ENCODE measurements around the gene U2SURP.

Gene U2SURP

GRCh38 chr3:142982038-142982773 is 19.2 kb upstream of the U2SURP start:
- TF ChIP-seq, protein P1, sequence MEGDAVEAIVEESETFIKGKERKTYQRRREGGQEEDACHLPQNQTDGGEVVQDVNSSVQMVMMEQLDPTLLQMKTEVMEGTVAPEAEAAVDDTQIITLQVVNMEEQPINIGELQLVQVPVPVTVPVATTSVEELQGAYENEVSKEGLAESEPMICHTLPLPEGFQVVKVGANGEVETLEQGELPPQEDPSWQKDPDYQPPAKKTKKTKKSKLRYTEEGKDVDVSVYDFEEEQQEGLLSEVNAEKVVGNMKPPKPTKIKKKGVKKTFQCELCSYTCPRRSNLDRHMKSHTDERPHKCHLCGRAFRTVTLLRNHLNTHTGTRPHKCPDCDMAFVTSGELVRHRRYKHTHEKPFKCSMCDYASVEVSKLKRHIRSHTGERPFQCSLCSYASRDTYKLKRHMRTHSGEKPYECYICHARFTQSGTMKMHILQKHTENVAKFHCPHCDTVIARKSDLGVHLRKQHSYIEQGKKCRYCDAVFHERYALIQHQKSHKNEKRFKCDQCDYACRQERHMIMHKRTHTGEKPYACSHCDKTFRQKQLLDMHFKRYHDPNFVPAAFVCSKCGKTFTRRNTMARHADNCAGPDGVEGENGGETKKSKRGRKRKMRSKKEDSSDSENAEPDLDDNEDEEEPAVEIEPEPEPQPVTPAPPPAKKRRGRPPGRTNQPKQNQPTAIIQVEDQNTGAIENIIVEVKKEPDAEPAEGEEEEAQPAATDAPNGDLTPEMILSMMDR (IDR thresholded peaks at IDR 0.05) = no peak

DNA sequence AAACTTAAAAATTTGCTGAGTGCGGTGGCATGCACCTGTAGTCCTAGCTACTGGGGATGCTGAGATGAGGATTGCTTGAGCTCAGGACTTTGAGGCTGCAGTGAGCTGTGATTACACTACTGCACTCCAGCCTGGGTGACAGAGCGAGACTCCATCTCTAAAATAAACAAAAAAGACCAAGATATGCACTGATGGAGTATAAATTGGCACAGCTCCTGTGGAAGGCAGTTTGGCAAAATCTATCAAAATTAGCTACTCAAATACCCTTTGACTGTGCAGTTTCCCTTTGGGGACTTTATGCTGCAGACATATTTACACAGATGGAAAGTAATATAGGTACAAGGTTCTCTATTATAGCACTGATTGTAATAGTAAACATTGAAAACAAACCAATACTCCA is 18.1 kb upstream of the U2SURP start:
- TF ChIP-seq, protein P1 (IDR thresholded peaks at IDR 0.05) = no peak

GRCh38 chr3:142984255-142984654 is 17.1 kb upstream of the U2SURP start:
- TF ChIP-seq, protein P1 (IDR thresholded peaks at IDR 0.05) = no peak

DNA sequence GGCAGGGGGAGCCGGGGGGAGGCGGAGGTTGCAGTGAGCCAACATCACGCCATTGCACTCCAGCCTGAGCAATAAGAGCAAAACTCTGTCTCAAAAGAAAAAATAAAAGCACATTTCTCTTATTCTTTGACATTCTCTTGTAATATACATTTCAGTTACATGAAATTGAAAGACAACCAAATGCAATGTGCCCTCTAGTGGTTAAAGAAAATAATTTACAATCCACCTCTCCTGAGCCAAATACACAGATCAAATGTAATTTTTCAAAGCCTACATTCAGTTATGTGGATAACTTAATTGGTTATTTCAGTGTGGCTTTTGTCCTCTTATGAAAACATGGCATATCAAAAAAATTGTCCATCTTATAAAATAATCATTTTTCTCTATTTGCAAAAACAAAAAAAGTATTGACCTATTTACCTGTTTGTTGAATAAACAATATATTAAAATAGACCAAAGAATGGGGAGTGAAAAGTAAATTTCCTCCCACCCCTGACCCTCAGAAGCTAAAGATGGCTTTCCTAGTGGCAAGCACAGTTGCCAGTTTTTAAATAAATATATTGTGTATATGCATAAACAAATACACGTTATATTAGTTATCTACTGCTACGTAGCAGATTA is 14.2 kb upstream of the U2SURP start:
- TF ChIP-seq, protein P1 (IDR thresholded peaks at IDR 0.05) = peak; percentile 70

DNA sequence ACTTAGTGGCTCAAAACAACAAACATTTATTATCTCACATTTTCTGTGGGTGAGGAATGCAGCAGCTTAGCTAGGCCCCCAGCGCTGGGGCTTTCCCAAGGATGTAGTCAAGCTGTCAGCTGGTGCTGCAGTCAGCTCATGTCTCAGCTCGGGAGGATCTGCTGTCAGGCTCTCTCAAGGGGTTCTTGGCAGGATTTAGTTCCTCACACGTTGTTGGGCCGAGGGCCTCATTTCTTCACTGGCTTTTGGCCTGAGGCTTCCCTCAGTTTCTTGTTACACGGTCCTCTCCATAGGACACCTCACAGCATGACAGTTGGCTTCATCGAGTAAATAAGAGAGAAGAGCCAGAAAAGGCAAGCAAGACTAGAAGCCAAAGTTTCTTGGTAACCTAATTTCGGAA is 13.7 kb upstream of the U2SURP start:
- TF ChIP-seq, protein P1 (IDR thresholded peaks at IDR 0.05) = no peak

DNA sequence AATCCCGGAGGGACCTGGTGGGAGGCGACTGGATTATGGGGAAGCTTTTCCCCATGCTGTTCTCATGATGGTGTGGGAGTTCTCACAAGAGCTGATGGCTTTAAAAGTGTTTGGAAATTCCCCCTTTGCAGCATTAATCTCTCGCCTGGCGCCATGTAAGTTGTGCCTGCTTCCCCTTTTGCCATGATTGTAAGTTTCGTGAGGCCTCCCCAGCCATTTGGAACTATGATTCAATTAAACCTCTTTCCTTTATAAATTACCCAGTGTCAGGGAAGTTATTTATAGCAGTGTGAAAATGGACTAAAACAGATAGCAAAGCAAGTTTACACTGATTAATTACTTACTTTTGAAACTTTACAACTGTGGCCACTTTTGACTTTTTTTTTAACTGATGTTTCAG is 10.6 kb upstream of the U2SURP start:
- TF ChIP-seq, protein P1 (IDR thresholded peaks at IDR 0.05) = no peak

DNA sequence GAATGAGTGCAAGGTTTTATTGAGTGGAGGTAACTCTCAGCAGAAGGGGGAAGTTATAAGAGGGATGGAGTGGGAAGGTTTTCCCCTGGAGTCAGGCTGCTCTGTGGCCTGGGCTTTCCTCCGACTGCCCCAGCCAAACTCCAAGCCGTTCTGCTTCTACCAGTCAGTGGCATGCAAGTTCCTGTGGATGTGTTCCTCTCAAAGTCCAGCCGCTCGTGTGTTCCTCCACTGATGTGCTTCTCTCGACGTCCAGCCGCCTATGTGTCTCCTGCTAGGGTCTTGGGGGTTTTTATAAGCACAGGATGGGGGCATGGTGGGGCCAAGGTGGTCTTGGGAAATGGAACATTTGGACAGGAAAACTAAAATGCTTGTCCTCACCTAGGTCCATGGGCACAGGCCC is 9.0 kb upstream of the U2SURP start:
- TF ChIP-seq, protein P1 (IDR thresholded peaks at IDR 0.05) = no peak

Data from LNCAP (cell line).